DMS53 treated with DMSO at 0.1 percent for 48 hours (cell line): Measurements from ENCODE around the gene TTC7B.
"Not testable (repeated sequence)": the region's sequence is repeated elsewhere in the genome, so short reads cannot be mapped to it uniquely, and the experiment has no call there.

Source experiments
- DNase-seq: peaks from one replicate; lab custom pipeline; 2025; ENCODE audit not compliant: unreplicated experiment; lab: John Stamatoyannopoulos, UW

Gene TTC7B, protein sequence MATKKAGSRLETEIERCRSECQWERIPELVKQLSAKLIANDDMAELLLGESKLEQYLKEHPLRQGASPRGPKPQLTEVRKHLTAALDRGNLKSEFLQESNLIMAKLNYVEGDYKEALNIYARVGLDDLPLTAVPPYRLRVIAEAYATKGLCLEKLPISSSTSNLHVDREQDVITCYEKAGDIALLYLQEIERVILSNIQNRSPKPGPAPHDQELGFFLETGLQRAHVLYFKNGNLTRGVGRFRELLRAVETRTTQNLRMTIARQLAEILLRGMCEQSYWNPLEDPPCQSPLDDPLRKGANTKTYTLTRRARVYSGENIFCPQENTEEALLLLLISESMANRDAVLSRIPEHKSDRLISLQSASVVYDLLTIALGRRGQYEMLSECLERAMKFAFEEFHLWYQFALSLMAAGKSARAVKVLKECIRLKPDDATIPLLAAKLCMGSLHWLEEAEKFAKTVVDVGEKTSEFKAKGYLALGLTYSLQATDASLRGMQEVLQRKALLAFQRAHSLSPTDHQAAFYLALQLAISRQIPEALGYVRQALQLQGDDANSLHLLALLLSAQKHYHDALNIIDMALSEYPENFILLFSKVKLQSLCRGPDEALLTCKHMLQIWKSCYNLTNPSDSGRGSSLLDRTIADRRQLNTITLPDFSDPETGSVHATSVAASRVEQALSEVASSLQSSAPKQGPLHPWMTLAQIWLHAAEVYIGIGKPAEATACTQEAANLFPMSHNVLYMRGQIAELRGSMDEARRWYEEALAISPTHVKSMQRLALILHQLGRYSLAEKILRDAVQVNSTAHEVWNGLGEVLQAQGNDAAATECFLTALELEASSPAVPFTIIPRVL

DNA sequence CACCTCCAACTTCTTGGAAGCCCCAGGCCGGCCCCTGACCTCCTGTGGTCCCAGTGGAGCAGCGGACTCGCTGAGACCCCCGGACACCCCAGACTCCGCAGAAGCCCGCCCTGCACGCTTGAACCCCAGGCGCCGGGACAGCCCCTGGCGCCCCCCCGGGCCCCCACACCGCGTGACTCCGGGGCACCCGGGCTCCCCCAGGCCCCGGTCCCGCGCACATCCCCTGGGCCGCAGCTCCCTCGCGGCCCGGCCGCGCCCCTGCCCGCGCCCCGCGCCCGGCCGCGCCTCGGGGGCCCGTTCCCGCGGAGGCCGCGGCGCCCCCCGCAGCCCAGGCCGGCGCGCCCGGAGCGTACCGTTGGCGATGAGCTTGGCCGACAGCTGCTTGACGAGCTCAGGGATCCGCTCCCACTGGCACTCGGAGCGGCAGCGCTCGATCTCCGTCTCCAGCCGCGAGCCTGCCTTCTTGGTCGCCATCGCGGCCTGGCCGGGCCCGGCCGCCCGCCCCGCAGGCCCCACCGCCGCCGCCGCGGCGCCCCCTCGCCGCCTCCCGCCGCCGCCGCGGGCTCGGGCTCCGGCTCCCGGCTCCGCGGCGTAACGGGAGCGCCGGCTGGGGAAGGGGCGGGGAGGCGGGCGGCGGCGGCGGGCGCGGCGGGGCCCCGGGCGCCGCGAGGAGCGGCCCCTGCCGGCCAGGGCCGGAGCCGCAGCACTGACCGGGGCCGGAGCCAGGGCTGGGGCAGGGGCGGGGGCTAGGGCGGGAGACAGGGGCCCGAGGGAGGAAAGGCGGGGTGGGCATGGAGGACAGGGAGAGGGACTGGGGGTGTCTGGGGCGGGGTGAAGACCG is at the start of gene TTC7B:
TSS of gene TTC7B (minus strand) at position 609 of the 841 bp plus-strand sequence. CDS start at position 474, 135 bp downstream.
- DNase-seq: no peak

DNA sequence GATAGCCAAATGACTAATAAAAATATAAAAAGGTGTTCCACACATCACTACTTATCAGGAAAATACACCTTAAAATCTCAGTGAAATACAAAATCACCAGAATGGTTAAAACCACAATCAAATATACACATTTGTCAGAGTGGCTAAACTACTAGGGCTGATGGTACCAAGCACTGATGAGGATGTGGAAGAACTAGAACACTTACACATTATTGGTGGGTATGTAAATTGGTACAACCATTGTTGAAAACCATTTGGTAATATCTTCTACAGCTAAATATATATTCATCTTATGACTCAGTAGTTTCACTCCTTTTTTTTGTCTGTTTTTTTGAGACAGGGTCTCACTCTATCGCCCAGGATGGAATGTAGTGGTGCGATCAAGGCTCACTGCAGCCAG is 48.5 kb upstream of the TTC7B start:
- no peak for DNase-seq

DNA sequence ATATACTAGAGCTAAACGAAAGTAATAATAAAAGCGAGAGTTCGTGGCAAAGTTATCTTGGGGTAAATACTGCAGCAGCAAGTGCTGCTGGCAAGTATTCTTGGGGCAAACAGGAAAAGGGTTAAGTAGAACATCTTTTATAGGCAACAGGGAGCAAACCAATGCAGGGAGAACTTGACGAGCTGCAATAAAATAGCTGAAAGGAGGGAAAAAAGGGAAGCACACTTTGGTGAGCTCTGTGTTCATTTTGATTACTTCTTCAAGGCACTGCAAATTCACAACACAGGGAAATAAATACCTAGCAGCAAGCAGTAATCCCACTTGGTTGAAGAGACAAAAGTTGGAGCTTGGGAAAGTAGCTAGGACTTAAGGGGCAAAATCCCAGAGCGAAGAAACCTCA is 42.3 kb upstream of the TTC7B start:
- DNase-seq: no peak

DNA sequence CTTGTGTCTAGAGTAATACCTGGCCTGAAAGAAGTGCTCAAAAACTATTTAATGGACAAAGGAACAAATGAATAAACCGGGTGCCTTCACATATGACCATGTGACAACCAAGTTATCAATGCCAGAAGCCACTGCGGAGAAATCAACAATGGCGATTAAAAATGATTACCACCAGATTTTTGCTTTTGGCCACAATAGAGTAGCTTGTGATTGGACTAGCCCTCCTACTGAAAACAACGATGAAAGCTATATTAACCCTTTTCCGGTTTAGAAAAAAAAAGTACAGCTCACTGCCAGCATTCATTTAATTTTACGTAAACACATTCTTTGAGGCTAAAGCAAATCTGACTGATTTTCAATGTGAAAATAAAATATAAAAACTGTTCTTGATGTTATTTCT is 41.6 kb upstream of the TTC7B start:
- no peak for DNase-seq

DNA sequence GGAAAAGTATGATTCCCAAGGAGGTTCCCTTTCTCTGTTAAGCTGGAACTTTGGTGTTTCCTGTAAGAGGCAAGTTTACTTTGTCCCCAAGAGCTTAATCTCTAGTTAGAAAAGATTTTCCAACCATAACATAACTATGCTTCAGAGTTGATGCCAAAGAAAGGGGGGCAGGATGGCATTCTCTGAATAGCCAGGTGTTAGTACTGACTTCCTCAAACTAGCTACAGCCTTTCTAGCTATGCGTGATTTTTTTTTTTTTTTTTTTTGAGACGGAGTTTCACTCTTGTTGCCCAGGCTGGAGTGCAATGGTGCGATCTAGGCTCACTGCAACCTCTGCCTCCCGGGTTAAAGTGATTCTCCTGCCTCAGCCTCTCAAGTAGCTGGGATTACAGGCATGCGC is 39.9 kb upstream of the TTC7B start:
- DNase-seq: not testable (repeated sequence)

DNA sequence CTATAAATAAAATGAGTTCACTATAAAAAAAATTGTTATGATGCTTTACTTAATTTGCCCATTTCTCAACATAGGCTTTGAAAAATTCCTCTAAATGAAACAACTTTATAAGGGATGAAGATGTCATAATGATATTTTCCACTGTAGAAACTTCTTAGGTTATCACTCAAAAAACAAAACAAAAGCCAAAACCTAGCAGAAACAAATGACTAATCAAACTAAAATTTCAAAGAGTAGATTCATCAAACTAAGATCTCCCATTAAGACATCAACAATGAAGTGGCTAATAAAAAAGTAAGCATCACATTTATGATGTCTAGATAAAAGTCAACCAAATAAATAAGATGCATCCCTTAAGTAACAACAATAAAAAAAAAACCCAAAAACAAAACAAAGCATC is 36.9 kb upstream of the TTC7B start:
- DNase-seq: no peak

DNA sequence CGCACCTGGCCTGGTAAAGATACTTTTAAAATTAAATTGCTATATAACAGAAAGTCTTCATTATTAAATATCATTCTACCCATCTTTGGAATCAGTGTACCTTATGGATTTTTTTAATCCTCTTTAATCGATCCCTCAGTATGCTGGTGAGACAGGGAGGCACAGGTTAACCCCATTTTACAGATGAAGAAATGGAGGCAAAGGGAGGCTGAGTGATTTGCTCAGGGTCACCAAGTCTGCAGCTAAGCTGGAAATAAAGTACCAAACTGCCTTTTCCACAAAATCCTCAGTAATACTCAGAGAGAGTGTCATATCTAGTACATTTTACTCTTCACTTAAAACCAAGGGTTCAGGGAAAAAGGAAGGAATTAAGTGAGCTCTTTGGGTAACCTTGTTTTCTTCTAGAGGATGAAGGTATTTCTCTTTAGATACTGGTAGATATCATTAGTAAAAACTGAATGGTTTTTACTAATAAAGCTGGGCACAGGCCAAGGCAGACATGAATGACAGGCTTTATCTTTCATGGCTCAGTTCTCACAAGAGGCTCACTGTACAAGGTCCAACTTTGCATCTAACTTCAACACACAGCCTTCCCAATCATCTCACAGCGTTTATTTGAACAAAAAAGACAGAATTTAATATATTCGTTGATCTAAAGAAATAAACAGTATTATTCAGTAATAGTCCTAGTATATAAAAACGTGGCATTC is 35.3 kb upstream of the TTC7B start:
- DNase-seq: no peak

DNA sequence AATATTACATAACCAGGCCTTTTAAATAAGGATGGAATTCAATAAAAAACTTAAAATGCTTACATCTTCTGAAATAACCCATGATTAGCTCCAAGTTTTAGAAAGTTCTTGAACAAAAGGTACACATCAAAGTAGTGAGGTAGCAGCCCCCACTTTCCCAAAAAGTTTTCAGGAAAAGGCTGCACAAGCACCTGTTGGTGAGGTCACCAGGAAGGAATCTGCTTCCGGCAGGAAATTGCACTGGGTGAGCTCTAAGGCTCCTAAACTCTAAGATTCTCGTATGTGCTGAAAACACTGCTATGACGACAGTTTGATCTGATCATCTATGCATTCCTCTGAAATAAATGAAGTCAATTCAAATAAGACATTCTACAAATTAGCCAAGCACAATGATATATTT is 34.3 kb upstream of the TTC7B start:
- DNase-seq: no peak

DNA sequence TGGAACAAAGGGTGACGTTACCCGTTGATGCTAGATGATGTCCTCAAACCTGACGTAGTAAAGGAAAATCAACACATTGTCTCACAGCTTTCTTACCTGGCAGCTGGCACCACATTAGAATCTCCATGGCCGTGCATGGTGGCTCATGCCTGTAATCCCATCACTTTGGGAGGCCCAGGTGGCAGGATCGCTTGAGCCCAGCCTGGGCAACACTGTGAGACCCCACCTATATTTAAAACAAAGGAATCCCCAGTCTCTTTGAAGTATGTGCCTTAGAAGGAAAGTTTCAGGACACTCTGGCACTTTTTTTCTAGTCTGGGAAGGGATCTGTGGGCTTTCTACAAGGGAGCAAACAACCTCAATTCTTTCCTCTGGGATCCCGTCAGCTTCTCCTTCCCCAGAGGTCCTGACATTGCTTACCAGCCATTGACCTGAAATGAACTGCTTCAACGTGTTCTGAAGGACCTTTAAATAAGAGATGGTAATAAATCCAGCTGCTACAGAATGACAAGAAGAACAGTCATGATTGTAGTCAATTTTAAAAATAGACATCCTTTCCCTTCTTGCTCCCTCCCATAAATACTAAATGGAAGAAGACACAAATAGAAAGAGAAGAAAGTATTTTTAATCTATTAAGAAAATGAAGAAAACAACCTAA is 33.7 kb upstream of the TTC7B start:
- DNase-seq: no peak

DNA sequence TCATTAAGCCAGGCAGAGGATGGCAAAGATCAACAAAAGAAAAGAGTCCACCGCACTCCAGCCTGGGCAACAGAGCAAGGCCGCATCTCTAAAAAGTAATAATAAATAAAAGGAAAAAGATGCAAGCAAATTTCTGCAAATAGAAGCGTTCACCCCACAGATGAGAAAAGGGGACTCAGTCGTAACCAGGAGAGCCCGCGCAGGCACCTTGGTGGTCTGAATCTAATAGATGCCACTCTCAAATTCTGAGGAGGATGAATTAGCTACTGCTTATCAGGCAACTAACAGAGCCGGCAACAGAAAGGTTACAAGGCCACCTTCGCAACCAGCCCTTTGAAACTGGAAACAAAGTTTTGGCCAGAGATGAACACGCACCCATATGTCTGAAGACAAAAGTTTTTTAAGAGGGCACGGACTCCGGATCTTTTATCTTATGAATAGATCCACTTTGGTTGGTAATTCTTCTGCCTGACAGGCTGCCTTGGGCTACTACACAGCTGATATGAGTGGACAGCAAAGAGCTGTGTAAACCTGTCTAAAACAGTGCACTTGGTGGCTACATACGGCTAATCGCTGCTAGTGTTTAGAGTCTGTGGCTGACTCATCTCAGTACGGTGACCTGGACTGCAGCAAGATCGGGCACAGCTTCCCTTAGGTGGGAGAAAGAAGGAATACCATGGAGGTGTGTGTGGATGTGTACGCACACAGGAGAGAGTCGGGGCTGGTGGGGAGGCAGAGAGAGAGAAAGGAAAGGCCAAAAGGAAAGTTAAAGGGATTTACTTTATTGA is 32.9 kb upstream of the TTC7B start:
- DNase-seq: no peak

DNA sequence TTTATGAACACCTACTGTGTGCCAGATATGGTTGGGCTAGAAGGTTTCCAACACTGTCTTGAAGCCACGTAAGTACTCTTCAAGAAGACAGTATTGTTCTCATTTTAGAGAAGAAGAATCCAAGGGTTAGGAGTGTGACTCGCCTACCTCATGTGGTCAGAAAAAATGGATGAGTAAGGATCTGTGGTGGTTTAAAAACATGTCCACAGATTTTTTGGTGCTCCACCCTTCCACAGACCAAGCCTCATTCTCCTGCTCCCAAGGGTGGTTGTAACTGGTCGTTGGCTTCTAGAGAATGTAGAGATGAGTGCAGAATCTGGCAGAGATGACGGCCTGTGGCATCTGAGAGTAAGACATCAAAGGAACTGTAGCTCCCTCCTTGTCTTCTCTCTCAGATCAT is 30.3 kb upstream of the TTC7B start:
- DNase-seq: no peak

DNA sequence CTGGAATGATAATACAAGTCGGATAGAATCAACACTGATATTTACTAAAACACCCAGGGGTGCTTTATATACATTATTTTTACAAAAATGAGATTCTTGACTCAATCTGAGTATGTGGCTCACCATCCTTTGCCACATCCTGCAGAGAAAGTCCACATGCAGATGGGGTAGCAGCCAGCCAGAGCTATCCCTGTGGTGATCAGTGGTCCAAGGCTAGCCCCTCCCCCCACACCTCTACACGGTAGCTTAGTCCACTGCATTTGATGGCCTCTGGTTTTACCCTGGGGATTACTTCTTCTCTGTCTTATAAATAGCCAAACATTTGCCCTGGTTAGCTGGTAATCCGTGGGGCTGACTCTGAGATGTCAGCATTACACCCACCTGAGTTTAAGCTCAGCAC is 28.1 kb upstream of the TTC7B start:
- no peak for DNase-seq

DNA sequence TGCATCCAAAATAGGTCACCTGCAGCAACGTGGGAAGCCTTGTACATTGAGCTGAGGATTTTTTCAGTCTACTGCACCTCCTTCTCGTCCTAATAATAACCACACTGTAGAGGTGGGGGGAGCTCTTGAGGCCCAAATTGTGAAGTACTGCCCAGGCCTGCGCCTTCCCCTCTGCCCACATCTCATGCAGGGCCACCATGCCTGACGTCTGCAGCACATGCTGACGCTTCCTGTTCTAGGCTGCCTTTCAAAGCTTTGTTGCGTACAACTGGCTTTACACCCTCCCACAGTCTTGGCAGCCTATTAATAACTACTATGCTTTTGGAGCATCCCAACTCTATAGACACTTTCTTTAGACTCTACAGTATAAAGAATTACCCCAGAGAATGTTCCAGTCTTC is 26.5 kb upstream of the TTC7B start:
- DNase-seq: no peak

DNA sequence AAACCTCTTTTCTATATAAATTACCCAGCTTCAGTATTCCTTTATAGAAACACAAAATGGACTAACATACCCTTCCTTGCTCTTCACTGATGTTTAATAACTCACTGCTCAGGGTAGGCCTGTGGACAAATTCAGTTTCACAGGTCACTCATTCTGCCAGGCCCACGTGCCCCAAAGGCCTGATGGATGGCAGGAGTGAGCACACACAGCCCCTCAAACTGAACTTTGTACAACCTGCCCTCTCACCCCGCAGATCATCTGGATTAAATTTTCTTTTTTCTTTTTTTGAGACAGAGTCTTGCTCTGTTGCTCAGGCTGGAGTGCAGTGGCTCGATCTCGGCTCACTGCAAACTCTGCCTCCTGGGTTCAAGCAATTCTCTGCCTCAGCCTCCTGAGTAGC is 24.4 kb upstream of the TTC7B start:
- not testable (repeated sequence) for DNase-seq

DNA sequence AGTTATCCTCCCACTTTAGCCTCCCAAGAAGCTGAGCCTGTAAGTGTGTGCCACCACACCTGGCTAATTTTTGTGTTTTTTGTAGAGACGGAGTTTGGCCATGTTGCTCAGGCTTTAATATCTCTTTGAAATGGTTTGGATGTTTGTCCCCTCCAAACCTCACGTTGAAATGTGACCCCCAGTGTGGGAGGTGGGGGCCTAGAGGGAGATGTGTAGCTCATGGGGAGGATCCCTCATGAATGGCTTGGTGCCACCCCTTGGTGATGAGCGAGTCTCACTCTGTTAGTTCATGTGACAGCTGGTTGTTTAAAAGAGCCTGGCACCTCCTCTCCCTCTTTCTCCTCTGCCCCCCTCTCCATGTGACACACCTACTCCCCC is 23.6 kb upstream of the TTC7B start:
- no peak for DNase-seq

DNA sequence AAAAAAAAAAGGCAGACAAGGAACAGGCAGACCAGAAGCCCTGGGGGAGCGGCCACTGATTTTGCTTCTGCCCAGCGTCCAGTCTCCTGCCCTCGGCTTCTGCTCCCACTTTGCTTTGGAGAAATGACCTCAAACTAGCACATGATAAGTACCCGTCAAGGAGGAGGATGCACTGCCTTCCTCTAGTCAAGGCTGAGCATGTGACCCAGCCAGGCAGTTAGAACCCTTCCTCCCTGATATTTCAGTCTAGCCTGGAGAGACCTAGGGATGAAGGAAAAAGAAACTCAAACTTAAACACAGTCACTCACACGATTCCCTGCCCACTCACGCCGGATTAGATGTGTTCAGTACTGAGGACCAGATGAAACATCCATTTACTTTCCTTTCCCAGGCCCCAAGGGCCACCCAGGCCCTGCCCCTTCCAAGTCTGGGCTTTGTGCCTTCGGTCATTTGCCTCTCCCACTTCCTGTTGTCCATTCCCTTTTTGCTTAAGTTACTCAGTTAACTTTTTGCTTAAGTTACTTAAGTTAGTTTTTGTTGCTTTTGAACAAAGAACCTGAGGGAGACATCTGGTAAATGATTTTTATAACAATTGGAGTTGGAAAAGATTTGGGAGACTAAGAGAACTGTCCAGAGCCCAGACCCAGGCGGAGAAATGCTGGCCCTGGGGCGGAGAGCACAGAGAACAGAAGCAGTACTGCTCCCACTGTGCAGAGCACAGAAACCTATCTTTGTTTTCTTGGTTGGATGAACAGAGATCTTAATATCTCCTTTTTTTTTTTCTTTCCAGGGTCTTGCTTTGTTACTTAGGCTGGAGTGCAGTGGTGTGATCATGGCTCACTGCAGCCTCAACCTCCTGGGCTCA is 23.0 kb upstream of the TTC7B start:
- DNase-seq: no peak

DNA sequence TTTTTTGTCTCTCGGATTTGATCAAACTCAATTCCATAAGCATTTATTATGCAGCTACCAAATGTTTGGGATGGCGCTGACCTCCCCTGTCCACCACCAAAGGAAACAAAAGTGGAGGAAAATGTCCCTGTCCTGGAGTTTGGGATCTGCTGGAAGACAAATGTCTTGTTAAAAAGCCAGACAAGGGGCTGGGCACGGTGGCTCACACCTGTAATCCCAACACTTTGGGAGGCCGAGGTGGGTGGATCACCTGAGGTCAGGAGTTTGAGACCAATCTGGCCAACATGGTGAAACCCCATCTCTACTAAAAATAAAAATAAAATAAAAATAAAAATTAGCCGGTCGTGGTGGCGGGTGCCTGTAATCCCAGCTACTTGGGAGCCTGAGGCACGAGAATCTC is 22.3 kb upstream of the TTC7B start:
- not testable (repeated sequence) for DNase-seq

DNA sequence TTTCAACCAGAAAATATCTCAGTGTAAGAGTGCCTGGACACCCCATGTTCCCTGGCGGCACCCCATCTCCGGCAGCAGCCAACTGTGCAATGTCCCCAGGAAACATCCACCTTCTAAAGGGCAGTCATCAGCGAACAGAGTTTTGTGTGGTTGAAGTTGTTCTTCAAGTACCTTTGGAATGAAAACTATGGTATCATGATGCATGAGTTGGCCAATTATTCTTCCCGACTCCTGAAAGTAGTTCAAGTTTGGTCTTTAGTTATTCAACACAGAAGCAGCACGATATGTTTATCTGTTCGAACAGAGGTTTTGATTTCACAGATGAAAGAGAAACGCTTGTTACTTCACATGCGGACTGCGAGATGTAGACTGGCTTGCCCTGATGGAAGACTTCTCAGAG is 21.1 kb upstream of the TTC7B start:
- no peak for DNase-seq

DNA sequence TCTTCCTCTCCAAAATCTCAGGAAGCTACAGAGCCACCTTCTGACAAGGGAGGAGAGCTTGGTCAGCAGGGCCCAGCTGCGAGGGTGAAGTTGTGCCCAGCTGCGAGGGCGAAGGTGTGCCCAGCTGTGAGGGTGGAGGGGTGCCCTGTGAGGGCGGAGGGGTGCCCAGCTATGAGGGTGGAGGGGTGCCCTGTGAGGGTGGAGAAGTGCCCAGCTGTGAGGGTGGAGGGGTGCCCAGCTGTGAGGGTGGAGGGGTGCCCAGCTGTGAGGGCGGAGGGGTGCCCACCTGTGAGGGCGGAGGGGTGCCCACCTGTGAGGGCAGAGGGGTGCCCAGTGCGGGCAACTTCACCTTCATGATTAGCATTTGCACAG is 20.4 kb upstream of the TTC7B start:
- no peak for DNase-seq
